AG04450 (cell line): ENCODE measurements around the gene FNIP2. TPM values are rescaled to one million over a fixed set of nuclear protein-coding genes. Genes with fewer than 3 reads are reported as not detected.
"Not testable (repeated sequence)": the region's sequence is repeated elsewhere in the genome, so short reads cannot be mapped to it uniquely, and the experiment has no call there.

Source experiments
- CTCF ChIA-PET: fragments of 300-600, 350-600 bp; formaldehyde crosslinking; extraction: SDS; loops from one replicate; lab custom pipeline; 2022; ENCODE audit warnings: antibody characterized with exemption, inconsistent platforms; lab: Charles Lee
- POLR2A ChIA-PET: fragments of 350-600 bp; formaldehyde crosslinking; extraction: SDS; loops from one replicate; lab custom pipeline; 2021; ENCODE audit warnings: antibody characterized with exemption, inconsistent platforms; lab: Yijun Ruan, JAX
- DNase-seq: peaks from one replicate; pipeline ENCODE4 v3.0.0-alpha.2; 2011; ENCODE audit warnings: low read depth, low spot score
- H3K27ac ChIP-seq: one replicate; pipeline ENCODE4 v1.5.1; 2012; ENCODE audit warnings: low read depth, low read length, control low read depth
- H3K27me3 ChIP-seq: one replicate; pipeline ENCODE4 v1.6.0; 2012; ENCODE audit warnings: low read length; ENCODE audit not compliant: control insufficient read depth, insufficient read depth
- H3K4me3 ChIP-seq: 2 replicates; pipeline ENCODE4 v1.5.1; 2011; ENCODE audit warnings: mild to moderate bottlenecking, low read depth, low read length, control low read depth
- H3K9me3 ChIP-seq: 2 replicates; pipeline ENCODE4 v1.5.1; 2012; ENCODE audit warnings: low read length; ENCODE audit not compliant: control insufficient read depth, insufficient read depth
- CTCF ChIP-seq: IDR thresholded peaks from 2 replicates; pipeline ENCODE4 v1.5.1; 2011; ENCODE audit warnings: low read depth, low read length, control low read depth, inconsistent platforms
- polyA plus RNA-seq: library from polyadenylated mRNA; depleted of rRNA; stranded (reverse); fragments of >200 nt; gene quantifications from 2 replicates; pipeline ENCODE4 v1.2.3, GENCODE V29; 2011

FNIP2 gene
- polyA plus RNA-seq, 1 experiment, result 8.4 TPM

- Histone ChIP-seq H3K27me3 (no peaks in the 10 kb centered on the region), H3K4me3 (no peak overlapping the region), H3K9me3 (no peaks in the 10 kb centered on the region), H3K27ac (no peak overlapping the region)
- no peak for DNase-seq
- TF ChIP-seq CTCF, result no peak
- ChIA-PET POLR2A (interaction anchor here (0.6 kb wide), 1 partner anchor 513 kb away, joined by 3 read pairs; no protein-coding TSS in a partner anchor), CTCF (interaction anchor here (0.9 kb wide), 1 partner anchor 97 kb away, joined by 3 read pairs; no protein-coding TSS in a partner anchor)
Measured at GRCh38 chr4:158826882-158827281, 58.1 kb downstream of the FNIP2 start.

GRCh38 chr4:158827543-158827981 is 58.7 kb downstream of the FNIP2 start:
- no peak for DNase-seq
- TF ChIP-seq CTCF, result no peak
- H3K27me3 ChIP-seq, result no peaks in the 10 kb centered on the region
- no peak overlapping the region for H3K27ac ChIP-seq
- ChIA-PET POLR2A (no interaction called here), CTCF (no interaction called here)
- no peak overlapping the region for H3K4me3 ChIP-seq
- no peaks in the 10 kb centered on the region for H3K9me3 ChIP-seq

DNA sequence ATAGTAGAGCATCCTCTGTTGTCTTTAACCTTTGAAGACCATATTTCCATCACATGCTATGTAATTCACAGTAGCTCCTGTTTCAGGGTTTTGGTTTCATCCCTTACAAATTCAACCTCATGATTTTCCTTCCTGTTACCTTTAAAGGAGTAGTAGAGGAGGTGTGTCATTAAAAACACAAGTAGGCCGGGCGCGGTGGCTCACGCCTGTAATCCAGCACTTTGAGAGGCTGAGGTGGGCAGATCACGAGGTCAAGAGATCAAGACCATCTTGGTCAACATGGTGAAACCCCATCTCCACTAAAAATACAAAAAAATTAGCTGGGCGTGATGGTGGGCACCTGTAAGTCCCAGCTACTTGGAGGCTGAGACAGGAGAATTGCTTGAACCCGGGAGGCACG is 59.3 kb downstream of the FNIP2 start:
- H3K9me3 ChIP-seq, CTCF ChIA-PET, H3K4me3 ChIP-seq, POLR2A ChIA-PET, H3K27me3 ChIP-seq, H3K27ac ChIP-seq, DNase-seq: not testable (repeated sequence)

GRCh38 chr4:158829254-158829653 is 60.4 kb downstream of the FNIP2 start:
- no peak for DNase-seq
- TF ChIP-seq CTCF, result no peak
- Histone ChIP-seq H3K27ac (no peak overlapping the region), H3K4me3 (no peak overlapping the region), H3K9me3 (no peaks in the 10 kb centered on the region), H3K27me3 (no peaks in the 10 kb centered on the region)
- CTCF ChIA-PET, result no interaction called here
- POLR2A ChIA-PET, result no interaction called here

GRCh38 chr4:158833602-158834001 is 64.8 kb downstream of the FNIP2 start:
- POLR2A ChIA-PET, result no interaction called here

More at GRCh38 chr4:158833602-158834001, 64.8 kb downstream of the FNIP2 start:
- CTCF ChIA-PET, result interaction anchor here (0.6 to 2.0 kb wide), 3 partner anchors 18 to 47 kb away, joined by 3 to 5 read pairs (median 3); no protein-coding TSS in a partner anchor
- DNase-seq, result no peak
- TF ChIP-seq CTCF, result no peak
- Histone ChIP-seq H3K27ac (no peak overlapping the region), H3K9me3 (no peaks in the 10 kb centered on the region), H3K27me3 (no peaks in the 10 kb centered on the region), H3K4me3 (no peak overlapping the region)
